ENCODE data around the gene MRPL2.
"Not testable (repeated sequence)": the region's sequence is repeated elsewhere in the genome, so short reads cannot be mapped to it uniquely, and the experiment has no call there.

The MRPL2 gene

DNA sequence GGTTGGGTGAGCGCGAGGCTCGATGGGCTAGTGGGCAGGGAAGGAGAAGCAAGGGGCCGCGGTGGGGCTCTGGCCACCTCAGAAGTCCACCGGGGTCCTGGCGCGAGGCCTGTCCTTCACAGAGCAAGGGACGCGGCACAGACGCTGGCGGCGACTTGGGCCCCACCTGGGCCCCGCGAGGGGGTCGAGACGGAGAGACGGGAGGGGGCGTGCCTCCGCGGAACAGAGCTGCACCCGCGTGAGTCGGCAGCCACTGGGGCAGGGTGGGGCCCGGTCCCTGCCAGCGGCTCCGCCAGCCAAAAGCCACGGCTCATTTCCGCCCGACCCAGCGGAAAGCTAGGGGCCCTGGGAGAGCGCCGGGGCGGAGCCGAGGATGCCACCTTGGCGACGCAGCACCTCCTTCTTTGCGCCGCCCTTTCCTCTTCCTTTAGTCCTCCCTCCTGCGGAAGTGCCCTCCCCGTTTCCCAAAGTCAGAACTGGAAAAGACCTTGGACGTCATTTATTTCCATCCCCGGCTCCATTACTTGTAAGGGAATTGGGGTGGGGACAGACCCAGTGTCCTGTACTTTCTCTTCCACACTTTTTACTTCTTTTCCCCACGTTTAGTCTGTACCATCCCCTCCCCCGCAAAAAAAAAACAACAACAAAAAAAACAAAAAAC is 5.6 kb downstream of the MRPL2 start, which contains the start of gene CUL7:
CUL7 (minus strand) TSS at position 307 of the 661 bp plus-strand sequence. CDS start 1,063 bp downstream, outside the sequence.
- DNase-seq (ENCODE audit: low read depth) = peak; percentile 80

DNA sequence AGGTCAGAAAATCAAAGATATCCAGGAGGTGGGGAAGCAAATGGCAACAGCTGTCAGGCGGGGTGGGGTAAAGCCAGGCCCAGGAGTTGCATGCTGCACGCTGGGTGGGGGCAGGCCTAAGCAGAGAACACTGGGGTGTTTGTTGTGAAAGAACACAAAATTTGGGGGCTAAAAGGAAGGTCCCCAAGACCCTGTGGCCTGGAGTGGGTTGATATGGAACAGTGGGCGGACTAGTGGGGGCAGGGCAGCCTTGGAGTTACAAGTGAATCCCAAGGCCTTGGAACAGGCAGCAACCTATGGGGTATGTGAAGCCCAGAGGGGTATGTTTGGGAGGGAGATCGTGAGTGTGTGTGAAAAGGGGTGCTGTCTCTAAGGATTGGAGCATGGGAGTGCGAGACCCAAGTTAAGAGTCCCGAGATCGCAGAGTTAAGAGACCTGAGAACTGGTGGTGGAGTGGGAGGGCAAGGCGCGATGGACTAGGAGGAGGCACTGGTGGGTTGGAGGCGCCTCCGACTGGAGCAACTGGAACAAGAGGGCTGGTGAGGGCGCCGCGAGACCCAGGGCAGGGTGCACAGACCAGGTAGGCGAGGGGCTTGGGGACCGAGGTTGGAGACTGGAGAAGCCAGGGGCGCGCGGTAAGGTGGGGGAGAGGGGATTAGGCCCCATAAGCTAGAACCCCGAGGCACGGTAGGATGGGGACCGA is 6.2 kb downstream of the MRPL2 start:
- DNase-seq (ENCODE audit: low read depth) = no peak

DNA sequence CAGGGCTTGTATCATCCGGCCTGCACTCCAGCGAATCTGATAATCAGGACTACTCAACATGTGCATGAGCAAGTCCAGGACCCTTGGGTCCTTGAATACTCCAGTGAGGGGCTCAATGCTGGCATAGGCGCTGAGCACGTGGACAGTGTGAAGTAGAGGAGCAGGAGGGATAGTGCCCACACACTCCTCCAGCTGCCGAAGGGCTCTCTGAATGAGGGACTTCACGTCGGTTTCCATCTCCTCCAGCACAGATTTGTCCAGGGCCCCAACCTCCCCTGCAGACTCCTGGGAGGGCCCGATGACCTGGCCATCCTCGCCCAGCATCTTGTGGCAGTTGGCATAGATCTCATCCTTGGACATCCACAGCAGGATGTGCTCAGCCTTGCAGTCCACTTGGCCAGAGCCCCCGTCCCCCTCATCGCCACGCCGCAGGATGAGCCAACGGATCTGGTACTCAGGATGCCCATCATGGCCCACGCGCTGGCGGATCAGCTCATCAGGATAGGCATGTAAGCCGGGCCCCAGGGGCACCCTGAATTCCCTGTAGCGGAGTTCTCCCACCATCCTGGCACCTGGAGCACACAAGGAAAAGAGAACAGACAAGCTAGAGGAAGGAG is 6.9 kb downstream of the MRPL2 start:
- no peak for DNase-seq (ENCODE audit: low read depth)

DNA sequence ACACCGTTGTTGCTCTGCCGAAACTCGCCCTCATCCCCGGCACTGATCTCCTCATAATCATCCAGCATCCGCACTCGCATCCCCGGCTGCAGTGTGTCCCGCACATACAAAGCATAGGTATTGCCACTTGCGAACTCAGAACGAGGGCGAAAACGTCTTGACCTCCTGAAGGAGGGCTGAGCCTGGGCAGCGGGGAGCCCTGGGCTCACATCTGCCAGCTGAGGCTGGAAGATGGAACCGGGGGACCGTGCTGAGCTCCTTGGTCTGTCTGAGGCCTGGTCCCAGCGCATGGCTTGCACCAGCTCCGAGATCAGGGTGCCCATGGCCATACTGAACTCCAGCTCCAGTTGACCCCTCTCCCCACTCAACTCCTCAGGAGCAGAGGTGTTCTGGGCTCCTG is 8.3 kb downstream of the MRPL2 start:
- DNase-seq (ENCODE audit: low read depth) = no peak

DNA sequence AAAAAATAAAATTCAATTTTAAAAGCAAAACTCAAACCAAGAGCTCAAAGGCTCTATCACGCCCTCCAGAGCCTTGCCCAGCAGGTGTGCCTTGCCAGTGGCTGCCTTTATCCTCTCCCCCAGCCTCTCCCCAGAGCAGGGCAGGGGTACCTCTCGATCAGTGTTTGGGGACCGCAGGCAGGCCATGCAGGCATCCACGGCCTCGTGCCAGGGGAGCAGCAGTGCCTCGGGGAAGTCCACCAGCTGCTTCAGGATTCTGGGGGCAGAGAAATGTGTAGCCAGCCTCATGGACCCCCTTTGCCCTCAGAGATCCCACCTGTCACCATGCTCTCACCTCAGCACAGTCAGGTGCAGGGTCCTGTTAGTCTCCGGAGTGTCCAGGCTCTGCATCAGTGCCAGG is 11.2 kb downstream of the MRPL2 start:
- DNase-seq (ENCODE audit: low read depth) = no peak

DNA sequence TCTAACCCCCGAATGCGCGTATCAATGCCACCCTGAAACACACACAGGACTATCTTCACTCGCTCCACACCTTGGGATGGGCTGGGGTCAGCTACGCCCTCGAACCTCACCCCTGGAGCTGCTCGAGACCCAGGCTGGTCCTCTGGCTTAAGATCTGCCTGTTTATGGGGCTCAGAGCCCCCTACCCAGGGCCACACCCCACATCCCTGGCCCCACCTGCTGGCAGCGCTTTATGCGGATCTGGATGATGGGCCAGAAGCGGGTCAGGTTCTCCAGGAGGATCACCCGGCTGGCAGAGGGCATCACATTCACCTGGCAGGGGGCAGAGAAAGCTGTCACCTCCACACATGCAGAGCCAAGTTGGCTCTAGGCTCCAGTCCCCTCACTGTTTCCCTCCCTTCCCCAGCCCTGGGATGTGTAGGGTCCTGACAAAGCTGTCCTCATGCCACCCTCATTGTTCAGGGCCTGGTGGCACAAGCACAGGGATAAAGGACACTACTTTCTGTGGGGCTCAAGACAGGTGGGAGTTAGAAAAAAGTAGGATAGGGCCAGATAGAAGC is 13.8 kb downstream of the MRPL2 start:
- DNase-seq (ENCODE audit: low read depth) = no peak

DNA sequence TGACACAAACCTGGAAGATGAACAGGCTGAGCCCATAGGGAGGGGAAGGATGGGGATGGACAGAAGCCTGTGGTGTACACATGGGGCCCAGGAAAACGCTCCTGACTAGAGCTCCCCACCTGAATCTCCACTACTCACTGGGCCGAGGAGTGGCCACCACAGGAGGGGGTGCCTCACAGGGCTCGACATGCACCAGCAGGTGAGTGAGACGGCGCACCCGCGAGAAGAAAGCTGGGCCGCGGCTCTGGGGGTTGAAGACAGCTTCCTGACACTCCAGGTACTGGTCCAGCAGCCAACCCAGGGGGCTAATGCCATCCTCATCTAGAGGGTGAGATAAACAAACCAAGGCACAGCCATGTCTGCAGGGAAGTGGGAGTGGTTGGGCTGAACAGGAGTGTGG is 15.9 kb downstream of the MRPL2 start:
- no peak for DNase-seq (ENCODE audit: low read depth)

DNA sequence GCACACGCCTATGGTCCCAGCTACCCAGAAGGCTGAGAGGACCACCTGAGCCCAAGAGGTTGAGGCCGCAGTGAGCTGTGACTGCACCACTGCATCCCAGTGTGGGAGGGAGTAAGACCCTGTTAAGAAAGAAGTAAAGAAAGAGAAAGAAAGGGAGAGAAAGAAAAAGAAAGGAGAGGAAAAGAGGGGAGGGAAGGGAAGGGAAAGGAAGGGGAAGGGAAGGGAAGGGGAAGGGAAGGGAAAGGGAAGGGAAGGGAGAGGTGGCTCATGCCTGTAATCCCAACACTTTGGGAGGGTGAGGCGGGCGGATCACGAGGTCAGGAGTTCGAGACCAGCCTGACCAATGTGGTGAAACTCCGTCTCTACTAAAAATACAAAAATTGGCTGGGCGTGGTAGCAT is 17.8 kb downstream of the MRPL2 start:
- not testable (repeated sequence) for DNase-seq (ENCODE audit: low read depth)

DNA sequence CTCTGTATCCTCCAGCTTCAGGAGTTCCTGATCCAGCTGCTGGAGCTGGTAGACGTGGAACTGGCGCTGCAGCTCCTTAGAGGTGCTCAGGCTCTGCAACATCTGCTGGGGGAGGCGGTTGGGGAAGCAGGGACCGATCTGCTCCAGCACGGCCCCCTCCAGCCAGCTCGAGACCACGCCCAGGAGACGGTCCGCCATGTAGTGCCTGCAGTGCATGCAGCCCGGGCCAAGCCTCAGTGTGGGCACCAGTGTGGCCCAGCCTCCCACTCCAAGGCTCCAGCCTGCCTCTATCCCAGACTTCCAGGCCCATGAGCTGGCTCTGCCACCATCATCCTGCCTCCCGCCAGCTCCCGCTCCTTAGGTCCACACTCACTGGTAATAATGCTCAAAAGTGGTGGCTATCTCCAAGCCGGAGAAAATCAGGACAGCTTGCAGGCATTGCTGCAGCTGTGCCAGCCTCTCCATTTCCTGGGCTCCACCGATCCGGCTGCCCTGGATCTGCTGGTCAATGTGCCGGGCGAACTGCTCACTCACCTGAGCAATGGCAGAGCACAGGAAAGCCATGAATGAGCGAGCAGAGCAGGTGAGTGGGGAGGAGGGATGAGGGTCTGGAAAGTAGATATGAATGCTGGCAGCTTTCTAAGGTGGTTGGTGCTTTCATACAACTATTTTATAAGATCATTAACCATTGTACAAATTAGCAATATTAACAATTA is 18.5 kb downstream of the MRPL2 start:
- no peak for DNase-seq (ENCODE audit: low read depth)

DNA sequence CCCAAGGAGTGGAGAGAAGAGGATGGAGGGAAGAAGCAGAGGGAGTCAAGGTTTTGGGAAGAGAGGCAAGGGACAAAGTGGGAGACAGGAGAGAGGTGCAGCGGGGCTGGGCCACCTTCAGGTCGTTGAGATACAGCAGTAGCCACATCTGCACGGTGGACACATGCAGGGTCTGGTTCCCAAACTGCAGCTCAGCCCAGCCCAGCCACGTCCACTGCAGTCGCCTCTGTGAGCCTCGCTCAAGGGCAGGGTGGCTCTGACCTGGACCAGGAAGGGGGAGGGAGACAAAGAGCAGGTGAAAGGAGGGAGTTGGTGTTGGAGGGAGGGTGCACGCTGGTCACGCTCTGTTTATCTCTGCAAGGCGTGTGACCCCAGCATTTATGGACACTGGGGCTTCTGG is 20.5 kb downstream of the MRPL2 start:
- no peak for DNase-seq (ENCODE audit: low read depth)

DNA sequence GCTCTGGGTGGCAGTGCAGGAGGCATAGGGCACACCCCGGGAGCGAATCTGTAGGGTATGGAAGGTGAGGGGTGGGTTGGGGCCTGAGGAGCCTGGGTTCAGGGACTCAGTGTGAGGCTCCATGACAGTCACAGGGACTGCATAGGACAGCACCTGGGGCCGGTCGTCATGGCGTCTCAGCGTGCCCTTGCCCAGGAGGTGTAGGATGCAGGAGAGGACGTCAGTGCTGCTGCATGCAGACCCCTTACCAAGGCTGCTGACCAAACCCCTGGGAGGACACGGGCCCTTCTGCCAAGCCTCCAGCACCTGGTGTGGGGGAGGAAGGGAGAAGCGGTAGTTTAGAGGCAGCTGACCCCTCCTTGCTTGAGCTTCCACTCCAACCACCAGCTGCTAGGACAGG is 21.5 kb downstream of the MRPL2 start:
- DNase-seq (ENCODE audit: low read depth) = no peak

DNA sequence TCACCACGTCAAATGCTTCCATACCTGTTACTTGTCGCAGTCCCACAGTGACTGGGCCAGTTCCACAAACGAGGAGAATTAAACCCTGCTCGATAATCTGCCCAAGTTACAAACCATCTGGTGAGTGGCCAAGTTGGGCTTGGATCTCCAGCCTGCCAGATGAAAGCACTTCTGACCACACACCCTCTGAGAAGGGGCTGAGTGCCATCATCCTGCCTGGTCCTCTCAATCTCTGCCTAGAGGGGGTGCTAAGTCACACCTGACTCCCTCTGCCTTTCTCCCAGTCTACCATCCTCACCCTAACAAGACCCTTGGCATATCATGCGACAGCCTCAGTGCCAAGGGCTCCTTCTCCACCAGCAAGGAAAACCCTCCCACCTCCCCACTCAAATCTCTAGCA is 22.0 kb downstream of the MRPL2 start:
- DNase-seq (ENCODE audit: low read depth) = no peak

DNA sequence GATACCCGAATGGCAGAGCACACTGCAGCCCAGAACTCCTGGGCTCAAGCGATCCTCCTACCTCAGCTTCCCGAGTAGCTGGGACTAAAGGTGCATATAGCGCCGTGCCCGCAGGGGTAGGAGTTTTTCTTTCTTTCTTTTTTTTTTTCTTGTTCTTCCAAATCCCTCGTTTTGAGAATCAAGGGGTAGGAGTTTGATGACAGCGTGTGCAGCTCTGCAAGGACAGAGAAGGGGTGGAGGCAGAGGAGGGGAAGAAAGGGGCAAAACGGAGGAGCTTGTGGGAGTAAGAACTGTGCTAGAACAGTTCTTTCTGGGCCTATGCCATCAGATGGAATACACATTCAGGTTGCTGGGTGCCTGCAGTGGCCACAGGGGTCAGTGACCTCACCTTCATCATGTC is 22.5 kb downstream of the MRPL2 start:
- no peak for DNase-seq (ENCODE audit: low read depth)

DNA sequence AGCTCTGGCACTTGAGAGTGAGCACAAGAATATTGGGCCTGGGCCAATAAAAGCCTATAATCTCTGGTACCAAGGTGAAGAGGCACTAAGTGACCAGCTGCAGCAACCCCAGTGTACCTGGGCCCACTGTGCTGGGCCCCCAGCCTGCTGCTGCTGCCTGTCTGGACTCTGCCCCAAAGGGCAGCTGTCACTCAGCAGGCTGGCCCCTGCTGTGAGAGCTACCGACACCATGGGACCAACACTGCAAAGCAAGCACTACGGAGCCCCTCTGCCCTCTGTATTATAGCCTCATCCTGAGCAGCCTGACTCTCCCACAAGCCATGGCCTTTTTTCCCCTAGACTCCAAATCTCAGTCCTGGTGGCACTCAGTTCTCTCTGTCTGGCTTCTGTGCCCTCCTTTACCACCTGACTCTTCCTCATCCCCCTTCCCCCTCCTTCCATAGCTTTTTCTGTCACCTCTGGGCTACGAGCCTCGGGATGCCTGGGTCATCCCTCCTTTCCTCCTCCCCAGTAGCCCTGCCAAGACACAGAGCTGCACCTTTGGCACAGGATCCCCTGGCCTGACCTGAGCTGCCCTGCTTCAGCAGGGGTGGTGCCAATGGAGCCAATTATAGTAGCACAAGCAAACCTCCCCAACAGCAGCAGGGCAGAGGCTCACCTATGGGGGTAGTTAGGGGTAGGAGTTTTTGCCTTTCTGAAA is 23.6 kb downstream of the MRPL2 start:
- no peak for DNase-seq (ENCODE audit: low read depth)

DNA sequence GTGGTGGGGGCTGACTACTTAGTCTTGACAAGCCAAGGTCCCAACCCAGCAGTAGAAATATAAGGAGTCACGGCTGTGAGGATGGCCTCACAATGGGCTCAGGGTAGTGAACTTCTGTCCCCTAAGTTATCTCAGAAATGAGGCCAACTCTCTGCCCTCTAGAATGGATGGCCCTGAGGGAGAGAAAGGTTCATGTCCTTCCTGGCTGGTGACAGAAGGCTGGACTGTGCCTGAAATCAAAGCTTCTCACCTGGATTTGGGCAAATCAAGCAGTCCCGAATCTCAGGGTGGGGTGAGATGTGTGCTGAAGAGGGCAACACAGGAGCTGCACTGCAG is 25.1 kb downstream of the MRPL2 start:
- no peak for DNase-seq (ENCODE audit: low read depth)

DNA sequence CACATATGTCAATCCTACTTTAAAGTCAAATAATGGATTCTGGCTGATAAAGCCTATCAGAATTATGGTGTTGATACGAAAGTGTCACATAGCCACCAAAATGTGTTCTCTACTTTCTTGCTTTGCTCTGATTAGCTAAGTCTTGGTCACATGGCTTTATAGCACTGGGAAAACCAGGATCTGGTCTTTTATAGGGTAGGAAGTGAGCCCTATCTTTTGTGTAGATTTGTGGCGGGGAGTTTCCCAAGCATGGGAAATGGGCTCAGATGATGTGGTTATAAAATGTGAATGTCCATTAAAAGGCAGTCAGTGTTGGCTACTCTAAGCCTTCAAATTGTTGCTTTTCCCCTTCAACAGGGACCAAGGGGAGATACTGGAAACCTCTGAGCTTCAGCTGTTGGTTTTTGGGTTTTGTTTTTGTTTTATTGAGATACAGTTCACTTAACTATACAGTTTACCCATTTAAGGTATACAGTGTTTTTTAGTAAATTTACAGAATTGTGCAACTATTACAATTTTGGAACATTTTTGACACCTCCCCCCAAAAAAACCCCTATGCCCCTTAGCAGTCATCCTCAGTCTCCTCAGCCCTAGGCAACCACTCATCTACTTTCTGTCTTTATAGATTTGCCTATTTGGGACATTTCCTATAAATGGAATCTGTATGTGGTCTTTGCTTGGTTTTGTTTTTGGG is 25.6 kb downstream of the MRPL2 start:
- DNase-seq (ENCODE audit: low read depth) = no peak

DNA sequence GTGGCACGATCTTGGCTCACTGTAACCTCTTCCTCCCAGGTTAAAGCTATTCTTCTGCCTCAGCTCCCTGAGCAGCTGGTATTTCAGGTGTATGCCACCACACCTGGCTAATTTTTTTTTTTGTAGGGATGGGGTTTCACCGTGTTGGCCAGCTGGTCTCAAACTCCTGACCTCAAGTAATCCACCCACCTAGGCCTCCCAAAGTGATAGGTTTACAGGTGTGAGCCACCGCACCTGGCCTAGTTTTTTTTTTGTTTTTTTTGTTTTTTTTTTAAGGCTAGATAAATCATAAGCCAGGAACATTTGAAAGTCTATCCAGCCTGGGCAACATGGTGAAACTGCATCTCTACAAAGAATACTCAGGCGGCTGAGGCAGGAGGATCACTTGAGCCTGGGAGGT is 26.9 kb downstream of the MRPL2 start:
- DNase-seq (ENCODE audit: low read depth) = no peak

DNA sequence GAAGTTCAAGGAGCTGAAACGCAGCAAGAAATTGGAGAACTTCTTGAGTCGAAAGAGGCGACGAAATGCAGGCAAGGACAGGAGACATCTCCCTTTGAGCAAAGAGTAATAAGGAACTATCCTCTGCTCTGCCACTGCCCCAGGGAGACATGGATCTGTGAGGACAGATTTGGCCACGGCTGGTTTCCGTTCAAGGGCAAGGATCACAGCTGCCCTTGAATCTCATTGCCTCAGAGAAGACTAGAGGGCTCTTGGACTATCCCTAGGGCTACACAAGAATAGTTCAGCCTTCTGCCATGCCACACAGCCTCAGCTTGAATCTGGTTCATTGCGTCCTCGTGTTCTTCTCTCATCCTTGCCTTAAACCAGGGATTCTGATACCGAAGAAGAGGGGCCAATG is 30.1 kb downstream of the MRPL2 start:
- DNase-seq (ENCODE audit: low read depth) = no peak

DNA sequence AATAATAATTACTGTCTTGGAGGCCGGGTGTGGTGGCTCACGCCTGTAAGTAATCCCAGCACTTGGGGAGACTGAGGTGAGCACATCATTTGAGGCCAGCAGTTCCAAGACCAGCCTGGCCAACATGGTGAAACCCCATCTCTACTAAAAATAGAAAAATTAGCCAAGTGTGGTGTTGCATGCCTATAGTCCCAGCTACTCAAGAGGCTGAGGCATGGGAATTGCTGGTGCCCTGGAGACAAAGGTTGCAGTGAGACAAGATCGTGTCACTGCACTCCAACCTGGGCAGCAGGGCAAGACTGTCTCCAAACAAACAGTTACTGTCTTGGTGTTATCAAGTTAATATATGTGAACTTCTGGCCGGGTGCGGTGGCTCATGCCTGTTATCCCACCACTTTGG is 32.9 kb downstream of the MRPL2 start:
- no peak for DNase-seq (ENCODE audit: low read depth)

DNA sequence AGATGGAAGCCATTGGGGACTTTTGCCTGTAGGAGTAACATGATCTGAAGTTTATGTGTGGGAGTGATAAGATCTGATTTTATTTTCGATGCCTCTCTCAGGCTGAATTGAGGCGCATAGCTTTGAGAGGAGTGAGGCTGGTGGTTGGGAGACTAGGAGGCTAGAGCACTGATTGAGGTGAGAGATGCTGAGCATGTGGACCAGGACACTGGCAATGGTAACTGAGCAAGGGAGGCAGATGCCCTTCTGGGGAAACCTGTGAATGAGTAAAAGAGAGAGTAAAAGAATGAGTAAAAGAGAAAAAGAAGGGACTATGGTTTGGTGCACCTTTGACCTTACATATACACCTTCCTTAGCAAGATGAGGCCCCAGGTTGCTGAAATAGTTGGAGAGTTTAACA is 34.8 kb downstream of the MRPL2 start:
- no peak for DNase-seq (ENCODE audit: low read depth)

DNA sequence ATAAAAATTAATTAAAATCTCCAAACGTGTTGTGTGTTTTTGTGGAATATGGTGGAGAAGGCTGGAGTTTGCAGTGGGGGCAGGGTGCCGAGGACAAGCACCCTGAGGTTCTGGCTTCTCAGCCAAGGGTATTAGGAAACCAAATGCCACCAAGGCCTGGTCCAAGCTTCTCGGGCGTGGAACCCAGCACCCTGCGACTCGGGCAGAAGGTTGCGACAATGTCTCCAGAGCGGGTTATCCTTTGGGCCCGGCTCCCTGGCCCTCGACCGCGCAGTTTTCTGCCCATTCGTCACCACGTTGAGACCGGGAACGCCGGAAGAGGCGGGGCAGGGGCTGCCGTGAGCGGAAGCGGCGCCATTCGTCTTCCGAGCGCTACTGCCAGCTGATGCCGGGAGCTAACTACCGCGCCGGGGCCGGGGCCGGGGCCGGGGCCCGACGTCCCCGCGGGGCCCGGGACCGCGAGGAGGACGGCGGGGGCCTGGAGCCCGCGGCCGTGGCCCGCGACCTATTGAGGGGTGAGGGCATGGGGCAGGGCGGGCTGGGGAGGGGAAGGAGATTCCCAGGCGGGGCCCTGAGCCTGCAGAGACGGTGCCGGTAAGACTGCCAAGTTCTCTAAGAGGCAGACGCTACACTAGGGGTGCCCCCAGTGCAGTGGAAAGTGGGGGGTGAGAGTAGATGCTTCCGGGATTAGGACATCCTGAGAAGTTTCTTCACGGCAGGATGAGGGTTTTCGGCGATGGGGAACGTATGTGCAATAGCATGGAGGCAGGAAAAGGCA is 37.8 kb downstream of the MRPL2 start, which contains the start of gene RRP36:
RRP36 (plus strand) TSS at position 354 of the 778 bp plus-strand sequence; CDS start at position 386, 32 bp downstream.
- DNase-seq (ENCODE audit: low read depth) = peak; percentile 54

Measured in stimulated activated CD4-positive, alpha-beta T cell treated with anti-CD3 and anti-CD28 coated beads, Interleukin-2, amount 100 ng/mL, for 4 hours (primary cell).